Neural progenitor cell (in vitro differentiated cells): ENCODE measurements around the gene C10orf67.

ENCODE experiments used
- EZH2phosphoT487 ChIP-seq: fragments of 200-600 bp; sonication (generic); IDR thresholded peaks from 2 replicates; pipeline ENCODE4 v1.6.1; 2017; ENCODE audit warnings: antibody characterized with exemption
- TF ChIP-seq, protein P1 (sequence below): fragments of 200-600 bp; sonication (generic); IDR thresholded peaks from 2 replicates; pipeline ENCODE4 v1.5.1; 2017; ENCODE audit warnings: antibody characterized with exemption, mild to moderate bottlenecking

DNA sequence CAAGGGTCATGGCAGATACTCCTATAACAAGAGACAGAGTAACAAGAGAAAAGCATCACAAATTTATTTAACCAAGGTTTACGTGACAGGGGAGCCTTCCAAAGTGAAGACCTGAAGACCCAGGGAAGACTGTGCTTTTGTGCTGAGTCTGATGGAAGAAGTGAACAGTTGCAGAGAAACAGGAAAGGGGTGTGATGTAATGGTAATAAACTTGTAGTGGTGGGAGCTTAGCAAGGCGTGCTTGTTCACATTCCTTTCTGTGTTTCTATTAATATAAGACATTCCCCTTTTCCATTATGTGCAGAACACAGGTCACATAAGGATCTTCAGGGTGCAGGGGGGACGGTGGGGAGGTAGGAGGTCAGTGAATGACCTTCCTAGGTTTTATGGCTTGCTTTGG, 25.5 kb upstream of the C10orf67 start:
- TF ChIP-seq, protein P1, sequence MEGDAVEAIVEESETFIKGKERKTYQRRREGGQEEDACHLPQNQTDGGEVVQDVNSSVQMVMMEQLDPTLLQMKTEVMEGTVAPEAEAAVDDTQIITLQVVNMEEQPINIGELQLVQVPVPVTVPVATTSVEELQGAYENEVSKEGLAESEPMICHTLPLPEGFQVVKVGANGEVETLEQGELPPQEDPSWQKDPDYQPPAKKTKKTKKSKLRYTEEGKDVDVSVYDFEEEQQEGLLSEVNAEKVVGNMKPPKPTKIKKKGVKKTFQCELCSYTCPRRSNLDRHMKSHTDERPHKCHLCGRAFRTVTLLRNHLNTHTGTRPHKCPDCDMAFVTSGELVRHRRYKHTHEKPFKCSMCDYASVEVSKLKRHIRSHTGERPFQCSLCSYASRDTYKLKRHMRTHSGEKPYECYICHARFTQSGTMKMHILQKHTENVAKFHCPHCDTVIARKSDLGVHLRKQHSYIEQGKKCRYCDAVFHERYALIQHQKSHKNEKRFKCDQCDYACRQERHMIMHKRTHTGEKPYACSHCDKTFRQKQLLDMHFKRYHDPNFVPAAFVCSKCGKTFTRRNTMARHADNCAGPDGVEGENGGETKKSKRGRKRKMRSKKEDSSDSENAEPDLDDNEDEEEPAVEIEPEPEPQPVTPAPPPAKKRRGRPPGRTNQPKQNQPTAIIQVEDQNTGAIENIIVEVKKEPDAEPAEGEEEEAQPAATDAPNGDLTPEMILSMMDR: no peak
- no peak for TF ChIP-seq EZH2phosphoT487
